H7 (cell line): ENCODE measurements around the gene PCDHGB7. TPM values are rescaled to one million over a fixed set of nuclear protein-coding genes. Genes with fewer than 3 reads are reported as not detected.
A peak's percentile ranks its signal among the peaks of the same experiment; 100 is the strongest.
"Not testable (repeated sequence)": the region's sequence is repeated elsewhere in the genome, so short reads cannot be mapped to it uniquely, and the experiment has no call there.

Source experiments
- DNase-seq: peaks from one replicate; pipeline ENCODE4 v3.0.0; 2012
- H3K27me3 ChIP-seq: 2 replicates; pipeline ENCODE4 v1.6.0; 2011; ENCODE audit warnings: mild to moderate bottlenecking, low read length; ENCODE audit not compliant: control insufficient read depth, insufficient read depth
- H3K36me3 ChIP-seq: replicated peaks from 2 replicates; pipeline ENCODE4 v1.5.1; 2011; ENCODE audit warnings: low read length; ENCODE audit not compliant: control insufficient read depth, insufficient read depth
- H3K4me3 ChIP-seq: 2 replicates; pipeline ENCODE4 v1.5.1; 2011; ENCODE audit warnings: low read depth, mild to moderate bottlenecking, control low read depth, low read length, moderate library complexity; ENCODE audit not compliant: insufficient read depth
- total RNA-seq: library from RNA; depleted of rRNA; stranded (reverse); fragments of >200 nt; shearing (Covaris generic); gene quantifications from 2 replicates; pipeline ENCODE4 v1.2.3, GENCODE V29; 2014

Gene PCDHGB7
- total RNA-seq, 1 experiment from 2014 or later = 4.4 TPM

- no peak for DNase-seq
- no peaks in the 10 kb centered on the region for H3K36me3 ChIP-seq
- H3K4me3 ChIP-seq = no peak overlapping the region
- peaks cover 2% of the 10 kb centered on the region for H3K27me3 ChIP-seq
Measured at GRCh38 chr5:141411575-141411974, 5.9 kb upstream of the PCDHGB7 start.

GRCh38 chr5:141412854-141413539 lies 4.5 kb upstream of the PCDHGB7 start, which contains the start of gene PCDHGA10:
Gene PCDHGA10, plus strand, starts transcription at chr5:141412987. Its CDS starts 189 bp downstream, at chr5:141413176.
- peak within 1 kb of the TSS; percentile 41; the same call in 1 of the 2 replicates for H3K4me3 ChIP-seq
- DNase-seq = peak; percentile 89
- H3K27me3 ChIP-seq = peaks cover 2% of the 10 kb centered on the region
- no peaks in the 10 kb centered on the region for H3K36me3 ChIP-seq

GRCh38 chr5:141413540-141414069 lies 3.9 kb upstream of the PCDHGB7 start:
- H3K27me3 ChIP-seq = peaks cover 7% of the 10 kb centered on the region
- H3K4me3 ChIP-seq = peak overlapping the region; percentile 41; the same call in 1 of the 2 replicates
- DNase-seq = peak; percentile 79
- no peaks in the 10 kb centered on the region for H3K36me3 ChIP-seq

- not testable (repeated sequence) for H3K36me3 ChIP-seq, DNase-seq, H3K4me3 ChIP-seq
- H3K27me3 ChIP-seq = peaks cover 10% of the 10 kb centered on the region
Measured at GRCh38 chr5:141414548-141415274, 2.8 kb upstream of the PCDHGB7 start.

GRCh38 chr5:141415275-141415618 lies 2.2 kb upstream of the PCDHGB7 start:
- not testable (repeated sequence) for DNase-seq, H3K36me3 ChIP-seq, H3K4me3 ChIP-seq
- peaks cover 11% of the 10 kb centered on the region for H3K27me3 ChIP-seq

GRCh38 chr5:141419074-141419880 lies 1.8 kb downstream of the PCDHGB7 start:
- Histone ChIP-seq H3K36me3 (no peaks in the 10 kb centered on the region), H3K4me3 (no peak overlapping the region), H3K27me3 (peaks cover 11% of the 10 kb centered on the region)
- DNase-seq = no peak

- no peaks in the 10 kb centered on the region for H3K36me3 ChIP-seq
- DNase-seq = peak; percentile 81
Measured at GRCh38 chr5:141420855-141421488, 3.5 kb downstream of the PCDHGB7 start, which contains the start of gene PCDHGA11. Gene PCDHGA11, plus strand, starts transcription at chr5:141421051. Its CDS starts 177 bp downstream, at chr5:141421228.

GRCh38 chr5:141421489-141421855 lies 4.0 kb downstream of the PCDHGB7 start:
- peak overlapping the region; percentile 39; the same call in 1 of the 2 replicates for H3K4me3 ChIP-seq
- no peak for DNase-seq
- H3K27me3 ChIP-seq = peaks cover 11% of the 10 kb centered on the region
- H3K36me3 ChIP-seq = no peaks in the 10 kb centered on the region

More at GRCh38 chr5:141420855-141421488, 3.5 kb downstream of the PCDHGB7 start, which contains the start of gene PCDHGA11:
- H3K4me3 ChIP-seq = peak within 1 kb of the TSS; percentile 39; the same call in 1 of the 2 replicates
- peaks cover 11% of the 10 kb centered on the region for H3K27me3 ChIP-seq

- Histone ChIP-seq H3K36me3 (no peaks in the 10 kb centered on the region), H3K27me3 (peaks cover 11% of the 10 kb centered on the region), H3K4me3 (no peak overlapping the region)
- DNase-seq = no peak
Measured at GRCh38 chr5:141422742-141423291, 5.3 kb downstream of the PCDHGB7 start.

GRCh38 chr5:141427783-141428426 lies 10.4 kb downstream of the PCDHGB7 start:
- no peak overlapping the region for H3K4me3 ChIP-seq
- DNase-seq = no peak
- H3K36me3 ChIP-seq = no peaks in the 10 kb centered on the region
- H3K27me3 ChIP-seq = no peaks in the 10 kb centered on the region

- no peaks in the 10 kb centered on the region for H3K36me3 ChIP-seq
- DNase-seq = no peak
- H3K4me3 ChIP-seq = no peak within 1 kb of the TSS
Measured at GRCh38 chr5:141430332-141431113, 13.0 kb downstream of the PCDHGB7 start, which contains the start of gene PCDHGA12. Gene PCDHGA12, plus strand, starts transcription at chr5:141430507. Its CDS starts 253 bp downstream, at chr5:141430760.

GRCh38 chr5:141431286-141431685 lies 13.8 kb downstream of the PCDHGB7 start:
- Histone ChIP-seq H3K27me3 (no peaks in the 10 kb centered on the region), H3K36me3 (no peaks in the 10 kb centered on the region), H3K4me3 (no peak overlapping the region)
- DNase-seq = no peak

More at GRCh38 chr5:141430332-141431113, 13.0 kb downstream of the PCDHGB7 start, which contains the start of gene PCDHGA12:
- H3K27me3 ChIP-seq = no peaks in the 10 kb centered on the region
